HepG2 (cell line): Measurements from ENCODE around the gene LUC7L. TPM values are rescaled to one million over a fixed set of nuclear protein-coding genes. Genes with fewer than 3 reads are reported as not detected.

Experiments
- CENPT ChIP-seq: sonication (generic); formaldehyde crosslinking; IDR thresholded peaks from 2 replicates; pipeline ENCODE4 v1.8.0; 2022; ENCODE audit warnings: low read depth, mild to moderate bottlenecking, moderate library complexity, missing genetic modification reagents
- EED ChIP-seq: sonication (generic); formaldehyde crosslinking; IDR thresholded peaks from 2 replicates; pipeline ENCODE4 v1.5.0; 2020; ENCODE audit warnings: mild to moderate bottlenecking, missing genetic modification reagents
- FOXA1 ChIP-seq, 2 experiments: fragments of 450-650 bp in 1 of 2; sonication (generic) in 1 of 2; formaldehyde crosslinking in 1 of 2; IDR thresholded peaks; 2 replicates each; pipeline versions ENCODE4 v1.4.0 to v1.6.1; 2016 to 2020; ENCODE audit warnings: missing genetic modification reagents in 1 of 2
- FOXK1 ChIP-seq: sonication (generic); formaldehyde crosslinking; IDR thresholded peaks from 2 replicates; pipeline ENCODE4 v1.4.0; 2020; ENCODE audit warnings: low read depth, missing genetic modification reagents, borderline replicate concordance
- GLI4 ChIP-seq: sonication (generic); formaldehyde crosslinking; IDR thresholded peaks from 2 replicates; pipeline ENCODE4 v1.5.1; 2020; ENCODE audit warnings: missing genetic modification reagents, mild to moderate bottlenecking, moderate library complexity, borderline replicate concordance
- HDAC1 ChIP-seq: sonication (generic); formaldehyde crosslinking; IDR thresholded peaks from 2 replicates; pipeline ENCODE4 v1.5.1; 2020; ENCODE audit warnings: mild to moderate bottlenecking, missing genetic modification reagents
- HNRNPUL1 ChIP-seq: fragments of 200-400 bp; formaldehyde crosslinking; IDR thresholded peaks from 2 replicates; pipeline ENCODE4 v1.6.1; 2017; ENCODE audit warnings: low read depth, mild to moderate bottlenecking, low read length, moderate library complexity
- HOXA5 ChIP-seq: sonication (generic); formaldehyde crosslinking; IDR thresholded peaks from 2 replicates; pipeline ENCODE4 v1.4.0; 2020; ENCODE audit warnings: missing genetic modification reagents
- ISX ChIP-seq: sonication (generic); formaldehyde crosslinking; conservative IDR thresholded peaks from 2 replicates; pipeline ENCODE4 v1.5.0; 2020; ENCODE audit warnings: missing genetic modification reagents
- KLF6 ChIP-seq: IDR thresholded peaks from 2 replicates; pipeline ENCODE4 v1.8.0; 2016; ENCODE audit warnings: missing biosample characterization, missing genetic modification reagents
- NFE2L2 ChIP-seq: fragments of 150-350 bp; IDR thresholded peaks from 2 replicates; pipeline ENCODE4 v1.6.1; 2014; ENCODE audit warnings: low read length
- POLR2A ChIP-seq, 2 experiments: IDR thresholded peaks; 2 replicates each; pipeline ENCODE4 v1.6.1; 2011; ENCODE audit warnings: low read depth in 2 of 2, low read length in 2 of 2, mild to moderate bottlenecking in 1 of 2, moderate library complexity in 1 of 2; ENCODE audit not compliant: insufficient read depth in 1 of 2
- SMC3 ChIP-seq: IDR thresholded peaks from 2 replicates; pipeline ENCODE4 v1.6.1; 2011; ENCODE audit warnings: low read length, improper control_type of control experiment
- SUZ12 ChIP-seq: fragments of 150-350 bp; IDR thresholded peaks from 2 replicates; pipeline ENCODE4 v1.6.1; 2014; ENCODE audit warnings: low read depth, low read length
- TBL1XR1 ChIP-seq: fragments of 150-350 bp; IDR thresholded peaks from 2 replicates; pipeline ENCODE4 v1.6.1; 2014; ENCODE audit warnings: borderline replicate concordance, low read length; ENCODE audit not compliant: partially characterized antibody
- ZNF274 ChIP-seq: sonication (generic); formaldehyde crosslinking; IDR thresholded peaks from 2 replicates; pipeline ENCODE4 v1.5.1; 2020; ENCODE audit warnings: mild to moderate bottlenecking, missing genetic modification reagents
- ZNF510 ChIP-seq: sonication (generic); formaldehyde crosslinking; IDR thresholded peaks from 2 replicates; pipeline ENCODE4 v1.4.0; 2020; ENCODE audit warnings: low read depth, mild to moderate bottlenecking, missing genetic modification reagents
- ZNF644 ChIP-seq: IDR thresholded peaks from 2 replicates; pipeline ENCODE4 v1.6.1; 2016; ENCODE audit warnings: low read depth
- polyA plus RNA-seq, 8 experiments: library from polyadenylated mRNA; depleted of rRNA in 3 of 8; stranded (reverse) in 7 of 8; unstranded in 1 of 8; fragments of >200 nt; fragmentation: Illumina TruSeq in 4 of 8; extraction: Trizol in 4 of 8; gene quantifications; 2 replicates each; pipeline versions ENCODE4 v1.2.1 to v1.2.3, GENCODE V29; 2011 to 2016; ENCODE audit warnings: low read depth in 4 of 8, missing spikeins in 1 of 8, mixed read lengths in 1 of 8; ENCODE audit not compliant: insufficient read depth in 1 of 8
- total RNA-seq, 5 experiments: library from RNA; depleted of rRNA; stranded (reverse); fragments of >200 nt; fragmentation: Illumina TruSeq; extraction: Trizol; gene quantifications; 2 replicates each; pipeline ENCODE4 v1.2.3, GENCODE V29; 2016; ENCODE audit warnings: low read depth in 1 of 5
- TF ChIP-seq, protein P1 (sequence below), 2 experiments: fragments of 450-650 bp in 1 of 2; sonication (generic) in 1 of 2; formaldehyde crosslinking in 1 of 2; IDR thresholded peaks; 2 replicates each; pipeline versions ENCODE4 v1.6.1 to v1.8.0; 2016 to 2022; ENCODE audit warnings: antibody characterized with exemption in 1 of 2, mild to moderate bottlenecking in 1 of 2, missing genetic modification reagents in 1 of 2

LUC7L gene
- total and polyA plus RNA-seq, 2 of the 13 experiments (the other 11 are each of a cell fraction or from before 2014, with no cell fraction given) = 48.7 to 56.9 TPM

DNA sequence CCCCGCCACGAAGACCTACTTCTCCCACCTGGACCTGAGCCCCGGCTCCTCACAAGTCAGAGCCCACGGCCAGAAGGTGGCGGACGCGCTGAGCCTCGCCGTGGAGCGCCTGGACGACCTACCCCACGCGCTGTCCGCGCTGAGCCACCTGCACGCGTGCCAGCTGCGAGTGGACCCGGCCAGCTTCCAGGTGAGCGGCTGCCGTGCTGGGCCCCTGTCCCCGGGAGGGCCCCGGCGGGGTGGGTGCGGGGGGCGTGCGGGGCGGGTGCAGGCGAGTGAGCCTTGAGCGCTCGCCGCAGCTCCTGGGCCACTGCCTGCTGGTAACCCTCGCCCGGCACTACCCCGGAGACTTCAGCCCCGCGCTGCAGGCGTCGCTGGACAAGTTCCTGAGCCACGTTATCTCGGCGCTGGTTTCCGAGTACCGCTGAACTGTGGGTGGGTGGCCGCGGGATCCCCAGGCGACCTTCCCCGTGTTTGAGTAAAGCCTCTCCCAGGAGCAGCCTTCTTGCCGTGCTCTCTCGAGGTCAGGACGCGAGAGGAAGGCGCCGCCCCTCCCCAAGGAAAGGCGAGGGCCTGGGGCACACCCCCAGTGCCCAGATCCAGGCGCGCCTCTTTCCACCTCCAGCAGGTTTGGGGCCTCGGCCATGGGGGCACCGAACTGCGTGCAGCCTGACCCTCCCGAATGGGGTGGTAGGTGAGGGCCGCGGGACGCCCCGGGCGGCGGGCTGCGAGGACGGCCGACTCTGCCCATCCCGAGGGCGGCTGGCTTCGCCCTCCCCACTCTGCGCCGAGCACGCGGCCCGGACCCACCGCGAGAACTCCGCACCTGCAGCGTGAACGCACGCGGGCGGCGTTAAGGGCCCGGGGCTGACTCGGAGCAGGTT is 48.3 kb downstream of the LUC7L start (continued):
- TF ChIP-seq, protein P1, sequence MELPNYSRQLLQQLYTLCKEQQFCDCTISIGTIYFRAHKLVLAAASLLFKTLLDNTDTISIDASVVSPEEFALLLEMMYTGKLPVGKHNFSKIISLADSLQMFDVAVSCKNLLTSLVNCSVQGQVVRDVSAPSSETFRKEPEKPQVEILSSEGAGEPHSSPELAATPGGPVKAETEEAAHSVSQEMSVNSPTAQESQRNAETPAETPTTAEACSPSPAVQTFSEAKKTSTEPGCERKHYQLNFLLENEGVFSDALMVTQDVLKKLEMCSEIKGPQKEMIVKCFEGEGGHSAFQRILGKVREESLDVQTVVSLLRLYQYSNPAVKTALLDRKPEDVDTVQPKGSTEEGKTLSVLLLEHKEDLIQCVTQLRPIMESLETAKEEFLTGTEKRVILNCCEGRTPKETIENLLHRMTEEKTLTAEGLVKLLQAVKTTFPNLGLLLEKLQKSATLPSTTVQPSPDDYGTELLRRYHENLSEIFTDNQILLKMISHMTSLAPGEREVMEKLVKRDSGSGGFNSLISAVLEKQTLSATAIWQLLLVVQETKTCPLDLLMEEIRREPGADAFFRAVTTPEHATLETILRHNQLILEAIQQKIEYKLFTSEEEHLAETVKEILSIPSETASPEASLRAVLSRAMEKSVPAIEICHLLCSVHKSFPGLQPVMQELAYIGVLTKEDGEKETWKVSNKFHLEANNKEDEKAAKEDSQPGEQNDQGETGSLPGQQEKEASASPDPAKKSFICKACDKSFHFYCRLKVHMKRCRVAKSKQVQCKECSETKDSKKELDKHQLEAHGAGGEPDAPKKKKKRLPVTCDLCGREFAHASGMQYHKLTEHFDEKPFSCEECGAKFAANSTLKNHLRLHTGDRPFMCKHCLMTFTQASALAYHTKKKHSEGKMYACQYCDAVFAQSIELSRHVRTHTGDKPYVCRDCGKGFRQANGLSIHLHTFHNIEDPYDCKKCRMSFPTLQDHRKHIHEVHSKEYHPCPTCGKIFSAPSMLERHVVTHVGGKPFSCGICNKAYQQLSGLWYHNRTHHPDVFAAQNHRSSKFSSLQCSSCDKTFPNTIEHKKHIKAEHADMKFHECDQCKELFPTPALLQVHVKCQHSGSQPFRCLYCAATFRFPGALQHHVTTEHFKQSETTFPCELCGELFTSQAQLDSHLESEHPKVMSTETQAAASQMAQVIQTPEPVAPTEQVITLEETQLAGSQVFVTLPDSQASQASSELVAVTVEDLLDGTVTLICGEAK (IDR thresholded peaks at IDR 0.05) = no peak
- TF ChIP-seq, protein P1 (CRISPR knock-in tag; IDR thresholded peaks at IDR 0.05) = peak; percentile 93
- TF ChIP-seq ZNF274 (CRISPR knock-in tag) = peak; percentile 100
- TF ChIP-seq FOXA1 (IDR thresholded peaks at IDR 0.05) = no peak
- TF ChIP-seq FOXA1 (CRISPR knock-in tag; IDR thresholded peaks at IDR 0.05) = 0 out of 2 replicates have a peak, but pooled peaks have one; percentile 32
- peak; percentile 99 for TF ChIP-seq EED (CRISPR knock-in tag)
- no peak for TF ChIP-seq NFE2L2
- peak; percentile 99 for TF ChIP-seq GLI4 (CRISPR knock-in tag)
- no peak for TF ChIP-seq TBL1XR1
- peak; percentile 99 for TF ChIP-seq KLF6 (CRISPR knock-in tag)
- peak; percentile 35; the same call in 1 of the 2 replicates for TF ChIP-seq FOXK1 (CRISPR knock-in tag)
- peak; percentile 95 for TF ChIP-seq HOXA5 (CRISPR knock-in tag)
- TF ChIP-seq HDAC1 = peak; percentile 82
- TF ChIP-seq ZNF510 = peak; percentile 99
- peak; percentile 90 for TF ChIP-seq ISX (CRISPR knock-in tag)
- no peak for TF ChIP-seq SMC3
- no peak for TF ChIP-seq ZNF644 (CRISPR knock-in tag)
- peak in 1 of 2 experiments; percentile 79; a peak in 2 of 4 replicates for TF ChIP-seq POLR2A (IDR thresholded peaks at IDR 0.05; ENCODE audit: insufficient read depth in 1 of 2, low read depth in 2 of 2, low read length in 2 of 2)
- TF ChIP-seq SUZ12 = no peak
- peak; percentile 99 for TF ChIP-seq CENPT
- TF ChIP-seq HNRNPUL1 = peak; percentile 80
